Measurements from ENCODE around the gene PSME2.

Gene PSME2

GRCh38 chr14:24190416-24190815 is 44.0 kb upstream of the PSME2 start:
- ChIA-PET POLR2A (no interaction called here), CTCF (interaction anchor here (2.5 kb wide), 1 partner anchor 25 kb away, joined by 8 read pairs; the partner anchor contains the start of gene MDP1)
- no peak for TF ChIP-seq CTCF (IDR thresholded peaks at IDR 0.05; ENCODE audit: control extremely low read depth, extremely low read depth, low read depth, missing control alignments)
- no peak for DNase-seq (ENCODE audit: extremely low spot score)

- no peak for DNase-seq (ENCODE audit: extremely low spot score)
- no peak for TF ChIP-seq CTCF (IDR thresholded peaks at IDR 0.05; ENCODE audit: control extremely low read depth, extremely low read depth, low read depth, missing control alignments)
- ChIA-PET POLR2A (interaction anchor here (0.9 kb wide), 1 partner anchor 10 kb away, joined by 4 read pairs; no protein-coding TSS in a partner anchor), CTCF (interaction anchor here (1.1 to 2.5 kb wide), 4 partner anchors 26 to 118 kb away, joined by 3 to 8 read pairs (median 6); partner anchors contain the start of genes CIDEB, IRF9 and MDP1)
These were observed 43.0 kb upstream of the PSME2 start for GRCh38 chr14:24189460-24189859.

- CTCF ChIA-PET, result interaction anchor here (1.1 to 2.5 kb wide), 4 partner anchors 27 to 119 kb away, joined by 3 to 8 read pairs (median 6); partner anchors contain the start of genes CIDEB, IRF9 and MDP1
- POLR2A ChIA-PET, result interaction anchor here (0.9 to 1.1 kb wide), 3 partner anchors 10 to 75 kb away, joined by 3 to 7 read pairs (median 4); partner anchors contain the start of genes DCAF11 and NRL
- TF ChIP-seq CTCF (IDR thresholded peaks at IDR 0.05; ENCODE audit: control extremely low read depth, extremely low read depth, low read depth, missing control alignments), result no peak
- DNase-seq (ENCODE audit: extremely low spot score), result no peak
These were observed 42.6 kb upstream of the PSME2 start for GRCh38 chr14:24189059-24189375.

- CTCF ChIA-PET, result interaction anchor here (0.9 to 2.5 kb wide), 7 partner anchors 25 to 119 kb away, joined by 3 to 8 read pairs (median 6); partner anchors contain the start of genes CHMP4A, CIDEB, IRF9 and MDP1
- peak; percentile 98 for DNase-seq (ENCODE audit: extremely low spot score)
- POLR2A ChIA-PET, result interaction anchor here (0.9 to 1.1 kb wide), 3 partner anchors 9 to 74 kb away, joined by 3 to 7 read pairs (median 4); partner anchors contain the start of genes DCAF11 and NRL
- TF ChIP-seq CTCF (IDR thresholded peaks at IDR 0.05; ENCODE audit: control extremely low read depth, extremely low read depth, low read depth, missing control alignments), result no peak
These were observed 42.0 kb upstream of the PSME2 start, which contains the start of gene IPO4 for GRCh38 chr14:24188251-24189058. IPO4 (minus strand) TSS chr14:24188816; CDS start chr14:24188787, 29 bp downstream.

GRCh38 chr14:24187539-24187915 is 41.1 kb upstream of the PSME2 start:
- no peak for TF ChIP-seq CTCF (IDR thresholded peaks at IDR 0.05; ENCODE audit: control extremely low read depth, extremely low read depth, low read depth, missing control alignments)
- ChIA-PET POLR2A (interaction anchor here (0.9 to 1.6 kb wide), 2 partner anchors 14 to 22 kb away, joined by 3 to 4 read pairs; no protein-coding TSS in a partner anchor), CTCF (interaction anchor here (0.9 to 4.4 kb wide), 5 partner anchors 26 to 120 kb away, joined by 3 to 35 read pairs (median 4); partner anchors contain the start of genes CHMP4A, CIDEB and IRF9)
- DNase-seq (ENCODE audit: extremely low spot score), result no peak

GRCh38 chr14:24186831-24187538 is 40.6 kb upstream of the PSME2 start:
- TF ChIP-seq CTCF (IDR thresholded peaks at IDR 0.05; ENCODE audit: control extremely low read depth, extremely low read depth, low read depth, missing control alignments), result no peak
- POLR2A ChIA-PET, result interaction anchor here (0.9 to 1.6 kb wide), 2 partner anchors 14 to 22 kb away, joined by 3 to 4 read pairs; no protein-coding TSS in a partner anchor
- DNase-seq (ENCODE audit: extremely low spot score), result no peak
- CTCF ChIA-PET, result interaction anchor here (1.0 to 4.4 kb wide), 4 partner anchors 26 to 121 kb away, joined by 3 to 35 read pairs (median 5); partner anchors contain the start of genes CIDEB and IRF9
